Keratinocyte (primary cell): Measurements from ENCODE around the gene KRT78. TPM values are rescaled to one million over a fixed set of nuclear protein-coding genes. Genes with fewer than 3 reads are reported as not detected.

Experiments
- DNase-seq: peaks from one replicate; pipeline ENCODE4 v3.0.0-alpha.2; 2011; ENCODE audit warnings: low read depth, missing footprints, low spot score
- FAIRE-seq: peaks from 2 replicates; lab custom pipeline; 2011; peaks lifted over from hg19 to GRCh38; lab: Jason Lieb, UNC
- H2AFZ ChIP-seq: 2 replicates; pipeline ENCODE4 v1.6.0; 2012; ENCODE audit warnings: low read length, control low read depth, inconsistent platforms; ENCODE audit not compliant: control insufficient read depth
- H3K27ac ChIP-seq: 2 replicates; pipeline ENCODE4 v1.5.1; 2011; ENCODE audit warnings: low read length; ENCODE audit not compliant: control insufficient read depth, insufficient read depth
- H3K27me3 ChIP-seq: 3 replicates; pipeline ENCODE4 v1.6.0; 2011; ENCODE audit warnings: low read length; ENCODE audit not compliant: control insufficient read depth, insufficient read depth; ENCODE audit errors: extremely low read depth
- H3K36me3 ChIP-seq, 2 experiments: 2 replicates in 1 of 2; 3 replicates in 1 of 2; pipeline ENCODE4 v1.5.1; 2011; ENCODE audit warnings: low read length in 2 of 2, mild to moderate bottlenecking in 1 of 2; ENCODE audit not compliant: control insufficient read depth in 2 of 2, insufficient read depth in 2 of 2; ENCODE audit errors: extremely low read depth in 1 of 2
- H3K4me1 ChIP-seq: 3 replicates; pipeline ENCODE4 v1.5.1; 2011; ENCODE audit warnings: low read length; ENCODE audit not compliant: control insufficient read depth, insufficient read depth; ENCODE audit errors: extremely low read depth
- H3K4me2 ChIP-seq: 3 replicates; pipeline ENCODE4 v1.6.0; 2011; ENCODE audit warnings: low read depth, low read length; ENCODE audit not compliant: control insufficient read depth, insufficient read depth; ENCODE audit errors: extremely low read depth
- H3K4me3 ChIP-seq, 3 experiments: fragments of 200-600 bp in 1 of 3; sonication (generic) in 1 of 3; 2 replicates in 2 of 3; 3 replicates in 1 of 3; pipeline ENCODE4 v1.5.1; 2011 to 2016; ENCODE audit warnings: low read length in 3 of 3, mild to moderate bottlenecking in 3 of 3, control low read depth in 2 of 3, inconsistent platforms in 1 of 3, low read depth in 1 of 3, mixed read lengths in 1 of 3, mixed run types in 1 of 3, moderate library complexity in 1 of 3; ENCODE audit not compliant: control insufficient read depth in 2 of 3, insufficient read depth in 2 of 3; ENCODE audit errors: extremely low read depth in 1 of 3
- H3K79me2 ChIP-seq: 2 replicates; pipeline ENCODE4 v1.6.0; 2012; ENCODE audit warnings: low read length; ENCODE audit not compliant: control insufficient read depth, insufficient read depth
- H3K9ac ChIP-seq: 3 replicates; pipeline ENCODE4 v1.6.0; 2011; ENCODE audit warnings: low read length; ENCODE audit not compliant: control insufficient read depth, insufficient read depth; ENCODE audit errors: extremely low read depth
- H3K9me1 ChIP-seq: 3 replicates; pipeline ENCODE4 v1.6.0; 2011; ENCODE audit warnings: low read length; ENCODE audit not compliant: control insufficient read depth, insufficient read depth; ENCODE audit errors: extremely low read depth
- H3K9me3 ChIP-seq: 2 replicates; pipeline ENCODE4 v1.5.1; 2012; ENCODE audit warnings: low read depth, low read length; ENCODE audit not compliant: control insufficient read depth
- H4K20me1 ChIP-seq: 3 replicates; pipeline ENCODE4 v1.6.0; 2011; ENCODE audit warnings: low read length; ENCODE audit not compliant: control insufficient read depth, insufficient read depth; ENCODE audit errors: extremely low read depth
- EZH2 ChIP-seq: IDR thresholded peaks from one replicate; pipeline ENCODE4 v1.6.1; 2012; ENCODE audit warnings: inconsistent platforms, mild to moderate bottlenecking, low read length, moderate library complexity
- dilution Hi-C: fragments of 300-500 bp; cut with MboI; formaldehyde crosslinking; loops from one replicate; pipeline ENCODE4 v1.7.0; 2020; ENCODE audit warnings: low sequenced_read_pairs; ENCODE audit not compliant: extremely low pct_ligation_motif_present
- polyA plus RNA-seq, 5 experiments: library from polyadenylated mRNA; depleted of rRNA in 3 of 5; stranded (reverse) in 3 of 5; stranded (forward) in 1 of 5; unstranded in 1 of 5; fragments of >200 nt; gene quantifications; 1 replicate in 1 of 5; 2 replicates in 3 of 5; 3 replicates in 1 of 5; pipeline versions ENCODE4 v1.2.1 to v1.2.3, GENCODE V29; 2011 to 2012; ENCODE audit warnings: missing spikeins in 2 of 5, low read depth in 1 of 5, low replicate concordance in 1 of 5
- TF ChIP-seq, protein P1 (sequence below), 3 experiments: IDR thresholded peaks in 1 of 3; conservative IDR thresholded peaks in 1 of 3; optimal IDR thresholded peaks in 1 of 3; 2 replicates in 2 of 3; 3 replicates in 1 of 3; pipeline versions ENCODE3 to v1.5.1; 2011; ENCODE audit warnings: low read length in 3 of 3, mild to moderate bottlenecking in 3 of 3, moderate library complexity in 2 of 3, control low read depth in 1 of 3, inconsistent platforms in 1 of 3; ENCODE audit not compliant: insufficient read depth in 2 of 3; ENCODE audit errors: extremely low read depth in 1 of 3

The KRT78 gene
- polyA plus RNA-seq, 1 donor (not counting 4 experiments of a cell fraction or from before 2014, with no cell fraction given): 0.96 TPM

DNA sequence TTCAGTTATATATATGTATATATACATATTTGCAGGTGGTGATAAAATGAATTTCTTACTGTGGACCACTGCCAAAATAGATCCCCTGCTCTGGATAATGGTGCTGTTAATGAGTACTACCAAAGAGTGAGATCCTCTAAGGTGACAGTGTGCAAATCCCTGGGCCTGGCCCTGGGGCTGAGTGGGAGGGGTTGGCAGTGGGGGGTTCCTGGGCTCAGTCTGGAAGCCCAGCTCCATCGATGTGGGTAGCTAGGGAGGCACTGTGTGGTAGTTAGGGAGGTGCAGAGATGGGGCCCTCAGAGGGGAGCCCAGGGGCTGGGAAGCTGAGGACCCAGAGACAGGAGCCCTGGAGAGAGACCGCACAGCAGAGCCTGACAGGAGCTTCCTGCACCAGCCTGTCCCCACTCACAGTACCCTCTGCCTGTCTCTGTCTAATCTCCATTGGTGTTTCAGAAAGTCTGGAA is 47.0 kb upstream of the KRT78 start:
- no peaks in the 10 kb centered on the region for H3K27me3 ChIP-seq
- no peaks in the 10 kb centered on the region for H3K4me1 ChIP-seq
- TF ChIP-seq, protein P1, sequence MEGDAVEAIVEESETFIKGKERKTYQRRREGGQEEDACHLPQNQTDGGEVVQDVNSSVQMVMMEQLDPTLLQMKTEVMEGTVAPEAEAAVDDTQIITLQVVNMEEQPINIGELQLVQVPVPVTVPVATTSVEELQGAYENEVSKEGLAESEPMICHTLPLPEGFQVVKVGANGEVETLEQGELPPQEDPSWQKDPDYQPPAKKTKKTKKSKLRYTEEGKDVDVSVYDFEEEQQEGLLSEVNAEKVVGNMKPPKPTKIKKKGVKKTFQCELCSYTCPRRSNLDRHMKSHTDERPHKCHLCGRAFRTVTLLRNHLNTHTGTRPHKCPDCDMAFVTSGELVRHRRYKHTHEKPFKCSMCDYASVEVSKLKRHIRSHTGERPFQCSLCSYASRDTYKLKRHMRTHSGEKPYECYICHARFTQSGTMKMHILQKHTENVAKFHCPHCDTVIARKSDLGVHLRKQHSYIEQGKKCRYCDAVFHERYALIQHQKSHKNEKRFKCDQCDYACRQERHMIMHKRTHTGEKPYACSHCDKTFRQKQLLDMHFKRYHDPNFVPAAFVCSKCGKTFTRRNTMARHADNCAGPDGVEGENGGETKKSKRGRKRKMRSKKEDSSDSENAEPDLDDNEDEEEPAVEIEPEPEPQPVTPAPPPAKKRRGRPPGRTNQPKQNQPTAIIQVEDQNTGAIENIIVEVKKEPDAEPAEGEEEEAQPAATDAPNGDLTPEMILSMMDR (optimal IDR thresholded peaks at IDR 0.05 in 1 of 3, IDR thresholded peaks at IDR 0.05 in 1 of 3, conservative IDR thresholded peaks at IDR 0.05 in 1 of 3; ENCODE audit: extremely low read depth in 1 of 3, insufficient read depth in 2 of 3, low read length in 3 of 3): no peak
- TF ChIP-seq EZH2: no peak
- no peak overlapping the region for H3K9ac ChIP-seq
- DNase-seq (no peak), FAIRE-seq (no peak)
- no peaks in the 10 kb centered on the region for H3K79me2 ChIP-seq
- no peak overlapping the region for H3K4me2 ChIP-seq
- peaks cover under 1 to 22% of the 10 kb centered on the region in 2 experiments for H3K36me3 ChIP-seq
- no peaks in the 10 kb centered on the region for H3K9me3 ChIP-seq
- dilution Hi-C loops: no loop called here
- H3K9me1 ChIP-seq: no peaks in the 10 kb centered on the region
- H3K27ac ChIP-seq: no peak overlapping the region
- H2AFZ ChIP-seq: no peak overlapping the region
- no peaks in the 10 kb centered on the region for H4K20me1 ChIP-seq
- no peak overlapping the region for H3K4me3 ChIP-seq

GRCh38 chr12:52892974-52893373 is 44.2 kb upstream of the KRT78 start:
- H4K20me1 ChIP-seq: no peaks in the 10 kb centered on the region
- no peaks in the 10 kb centered on the region for H3K4me1 ChIP-seq
- H3K4me3 ChIP-seq: no peak overlapping the region
- dilution Hi-C loops: no loop called here
- H3K9me3 ChIP-seq: no peaks in the 10 kb centered on the region
- H3K9me1 ChIP-seq: no peaks in the 10 kb centered on the region
- no peak overlapping the region for H3K4me2 ChIP-seq
- H3K79me2 ChIP-seq: no peaks in the 10 kb centered on the region
- no peak for FAIRE-seq
- H3K27me3 ChIP-seq: no peaks in the 10 kb centered on the region
- H3K27ac ChIP-seq: no peak overlapping the region
- no peak for DNase-seq
- TF ChIP-seq EZH2: no peak
- TF ChIP-seq, protein P1 (optimal IDR thresholded peaks at IDR 0.05 in 1 of 3, IDR thresholded peaks at IDR 0.05 in 1 of 3, conservative IDR thresholded peaks at IDR 0.05 in 1 of 3; ENCODE audit: extremely low read depth in 1 of 3, insufficient read depth in 2 of 3, low read length in 3 of 3): no peak
- H3K9ac ChIP-seq: no peak overlapping the region
- H3K36me3 ChIP-seq: peaks cover 0 to 7% of the 10 kb centered on the region in 2 experiments
- H2AFZ ChIP-seq: no peak overlapping the region
